HUES6 (cell line): ENCODE data around the gene YJU2.
"Not testable (repeated sequence)": the region's sequence is repeated elsewhere in the genome, so short reads cannot be mapped to it uniquely, and the experiment has no call there.

ENCODE experiments used
- H3K27ac ChIP-seq: 2 replicates; pipeline ENCODE4 v1.7.0; 2013; ENCODE audit warnings: low read depth, mild to moderate bottlenecking, low read length, inconsistent platforms
- H3K27me3 ChIP-seq: 2 replicates; pipeline ENCODE4 v1.6.1; 2013; ENCODE audit warnings: low read length; ENCODE audit not compliant: control insufficient read depth, insufficient read depth
- H3K36me3 ChIP-seq: 2 replicates; pipeline ENCODE4 v1.6.1; 2013; ENCODE audit warnings: low read length; ENCODE audit not compliant: control insufficient read depth, insufficient read depth
- H3K4me1 ChIP-seq: 2 replicates; pipeline ENCODE4 v1.6.1; 2013; ENCODE audit warnings: low read length; ENCODE audit not compliant: control insufficient read depth, insufficient read depth
- H3K4me3 ChIP-seq: 2 replicates; pipeline ENCODE4 v1.5.1; 2013; ENCODE audit warnings: low read depth, low read length
- H3K9ac ChIP-seq: one replicate; pipeline ENCODE4 v1.6.1; 2013; ENCODE audit warnings: mild to moderate bottlenecking, low read length
- H3K9me3 ChIP-seq: 2 replicates; pipeline ENCODE4 v1.6.1; 2013; ENCODE audit warnings: low read depth, low read length; ENCODE audit not compliant: control insufficient read depth, insufficient read depth

Gene YJU2

DNA sequence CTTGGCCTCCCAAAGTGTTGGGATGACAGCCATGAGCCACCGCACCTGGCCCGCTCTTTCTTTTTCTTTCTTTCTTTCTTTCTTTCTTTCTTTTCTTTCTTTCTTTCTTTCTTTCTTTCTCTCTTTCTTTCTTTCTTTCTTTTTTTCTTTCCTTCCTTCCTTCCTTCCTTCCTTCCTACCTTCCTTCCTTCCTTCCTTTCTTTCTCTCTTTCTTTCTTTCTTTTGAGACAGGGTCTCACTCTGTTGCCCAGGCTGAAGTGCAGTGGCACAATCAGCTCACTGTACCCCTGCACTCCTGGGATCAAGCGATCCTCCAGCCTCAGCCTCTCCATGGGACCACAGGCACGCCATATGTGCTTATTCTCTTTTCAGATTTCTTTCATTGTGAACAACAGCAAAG is 39.3 kb downstream of the YJU2 start:
- not testable (repeated sequence) for H3K27ac ChIP-seq, H3K9me3 ChIP-seq, H3K4me3 ChIP-seq, H3K4me1 ChIP-seq, H3K9ac ChIP-seq, H3K36me3 ChIP-seq
- peaks cover 30% of the 10 kb centered on the region for H3K27me3 ChIP-seq

- H3K27me3 ChIP-seq: peaks cover 11% of the 10 kb centered on the region; the same call in 1 of the 2 replicates
- H3K4me3 ChIP-seq: no peak overlapping the region
- no peaks in the 10 kb centered on the region for H3K9me3 ChIP-seq
- H3K4me1 ChIP-seq: 0 out of 2 replicates have a peak, but pooled peaks cover 3% of the 10 kb centered on the region
- H3K9ac ChIP-seq: no peak overlapping the region
- no peak overlapping the region for H3K27ac ChIP-seq
- no peaks in the 10 kb centered on the region for H3K36me3 ChIP-seq
Measured at GRCh38 chr19:4288091-4288777, 41.4 kb downstream of the YJU2 start.

GRCh38 chr19:4291184-4291732 is 44.4 kb downstream of the YJU2 start:
- Histone ChIP-seq H3K9ac (no peak overlapping the region), H3K9me3 (no peaks in the 10 kb centered on the region), H3K27me3 (no peaks in the 10 kb centered on the region), H3K4me3 (no peak overlapping the region), H3K4me1 (peaks cover 4% of the 10 kb centered on the region; the same call in 1 of the 2 replicates), H3K36me3 (no peaks in the 10 kb centered on the region), H3K27ac (no peak overlapping the region)

GRCh38 chr19:4292515-4292914 is 45.6 kb downstream of the YJU2 start:
- Histone ChIP-seq H3K9me3 (no peaks in the 10 kb centered on the region), H3K4me1 (peaks cover 5% of the 10 kb centered on the region; the same call in 1 of the 2 replicates), H3K36me3 (no peaks in the 10 kb centered on the region), H3K27me3 (no peaks in the 10 kb centered on the region), H3K4me3 (no peak overlapping the region), H3K9ac (no peak overlapping the region), H3K27ac (no peak overlapping the region)

GRCh38 chr19:4294389-4294788 is 47.5 kb downstream of the YJU2 start:
- Histone ChIP-seq H3K4me3 (no peak overlapping the region), H3K36me3 (no peaks in the 10 kb centered on the region), H3K27me3 (no peaks in the 10 kb centered on the region), H3K9me3 (no peaks in the 10 kb centered on the region), H3K9ac (no peak overlapping the region), H3K27ac (no peak overlapping the region), H3K4me1 (peaks cover 5% of the 10 kb centered on the region)

DNA sequence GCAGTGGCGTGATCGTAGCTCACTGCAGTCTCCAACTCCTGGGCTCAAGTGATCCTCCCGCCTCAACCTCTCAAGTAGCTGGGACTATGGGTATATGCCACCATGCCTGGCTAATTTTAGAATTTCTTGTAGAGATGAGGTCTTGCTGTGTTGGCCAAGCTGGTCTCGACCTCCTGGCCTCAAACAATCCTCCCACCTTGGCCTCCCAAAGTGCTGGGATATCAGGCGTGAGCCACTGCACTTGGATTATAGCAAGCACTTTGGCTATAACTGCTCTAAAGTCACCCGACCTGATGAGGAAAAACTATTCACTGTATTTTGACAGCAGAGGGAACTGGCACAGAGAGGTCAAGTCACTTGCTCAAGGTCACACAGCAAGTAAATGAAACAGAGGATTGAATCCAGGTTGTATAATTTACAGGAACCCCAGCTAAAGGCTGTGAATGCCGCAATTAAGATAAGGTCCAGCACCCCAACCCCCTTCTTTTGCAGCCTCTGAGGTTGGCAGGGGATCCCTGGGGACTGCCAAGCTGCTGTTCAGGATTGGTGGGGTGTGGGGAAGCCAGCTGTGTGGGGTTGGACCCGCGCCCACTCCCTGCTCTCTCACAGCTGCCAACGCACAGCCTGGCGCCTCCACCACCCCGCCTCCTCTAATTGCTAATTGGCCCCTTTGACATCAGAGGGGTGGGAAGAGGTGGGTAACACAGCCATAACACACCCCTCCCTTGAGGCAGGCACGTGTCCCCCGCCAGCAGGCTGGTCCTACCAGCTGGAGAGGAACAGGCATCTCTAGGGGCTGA is 49.3 kb downstream of the YJU2 start:
- H3K27me3 ChIP-seq: no peaks in the 10 kb centered on the region
- H3K4me1 ChIP-seq: peaks cover 5% of the 10 kb centered on the region
- no peak overlapping the region for H3K27ac ChIP-seq
- no peak overlapping the region for H3K4me3 ChIP-seq
- H3K36me3 ChIP-seq: no peaks in the 10 kb centered on the region
- H3K9me3 ChIP-seq: no peaks in the 10 kb centered on the region
- no peak overlapping the region for H3K9ac ChIP-seq

- peaks cover 13% of the 10 kb centered on the region for H3K4me1 ChIP-seq
- no peaks in the 10 kb centered on the region for H3K27me3 ChIP-seq
- no peak overlapping the region for H3K27ac ChIP-seq
- H3K9me3 ChIP-seq: no peaks in the 10 kb centered on the region
- no peak overlapping the region for H3K4me3 ChIP-seq
- peak overlapping the region; percentile 31 for H3K9ac ChIP-seq
- H3K36me3 ChIP-seq: no peaks in the 10 kb centered on the region
Measured at GRCh38 chr19:4297901-4298809, 51.3 kb downstream of the YJU2 start.

GRCh38 chr19:4298810-4299550 is 52.1 kb downstream of the YJU2 start:
- peaks cover 14% of the 10 kb centered on the region for H3K4me1 ChIP-seq
- no peak overlapping the region for H3K4me3 ChIP-seq
- no peaks in the 10 kb centered on the region for H3K27me3 ChIP-seq
- no peaks in the 10 kb centered on the region for H3K36me3 ChIP-seq
- H3K27ac ChIP-seq: no peak overlapping the region
- no peak overlapping the region for H3K9ac ChIP-seq
- H3K9me3 ChIP-seq: no peaks in the 10 kb centered on the region

DNA sequence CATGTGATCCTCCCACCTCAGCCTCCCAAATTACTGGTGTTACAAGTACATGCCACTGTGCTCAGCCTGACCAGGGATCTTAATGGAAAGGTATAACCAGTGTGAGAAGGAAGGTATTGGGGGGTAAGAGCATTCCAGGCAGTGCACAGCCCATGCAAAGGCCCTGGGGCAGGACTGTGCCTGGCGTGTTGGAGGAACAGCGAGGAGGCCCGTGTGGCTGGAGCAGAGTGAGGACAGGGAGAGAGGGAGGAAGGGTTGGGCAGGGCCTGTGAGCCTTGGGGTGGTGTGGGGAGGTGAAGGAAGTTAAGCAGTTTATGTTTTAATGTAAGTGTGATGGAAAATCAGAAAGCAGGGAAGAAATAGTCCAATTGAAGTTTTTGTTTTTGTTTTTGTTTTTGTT is 53.7 kb downstream of the YJU2 start:
- no peak overlapping the region for H3K4me3 ChIP-seq
- H3K9ac ChIP-seq: no peak overlapping the region
- peaks cover 17% of the 10 kb centered on the region for H3K4me1 ChIP-seq

DNA sequence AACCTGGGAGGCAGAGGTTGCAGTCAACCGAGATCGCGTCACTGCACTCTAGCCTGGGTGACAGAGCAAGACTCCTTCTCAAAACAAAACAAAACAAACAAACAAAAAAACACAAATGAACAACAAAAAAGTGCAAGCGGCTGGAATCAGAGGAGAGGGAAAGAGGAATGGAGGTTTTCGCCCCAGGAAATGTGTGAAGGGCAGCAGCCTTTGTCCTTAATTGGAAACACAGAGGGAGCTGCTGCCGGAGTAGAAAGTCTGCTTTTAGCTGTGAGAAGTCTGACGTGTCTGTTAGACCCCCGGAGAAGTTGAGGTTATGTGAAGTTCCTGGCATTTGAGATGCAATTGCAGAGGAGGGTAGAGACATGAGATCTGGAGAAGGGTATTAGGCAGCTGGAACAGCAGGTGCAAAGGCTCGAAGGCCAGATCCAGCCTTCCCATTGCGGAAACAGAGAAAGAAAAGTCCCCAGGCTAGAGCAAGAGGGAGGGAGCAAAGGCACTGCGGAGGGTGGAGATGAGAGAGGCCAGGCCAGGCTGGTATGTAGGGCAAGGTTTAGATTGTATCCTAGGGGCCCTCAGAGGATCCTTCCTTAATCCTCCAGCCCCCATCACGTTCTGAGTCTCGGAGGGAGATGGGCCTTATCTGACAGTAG is 54.8 kb downstream of the YJU2 start:
- Histone ChIP-seq H3K27me3 (no peaks in the 10 kb centered on the region), H3K9me3 (no peaks in the 10 kb centered on the region), H3K4me3 (no peak overlapping the region), H3K9ac (no peak overlapping the region), H3K36me3 (peaks cover 2% of the 10 kb centered on the region; the same call in 1 of the 2 replicates), H3K4me1 (peaks cover 15% of the 10 kb centered on the region; the same call in 1 of the 2 replicates), H3K27ac (no peak overlapping the region)

More for the DNA sequence above, 53.7 kb downstream of the YJU2 start:
- Histone ChIP-seq H3K9me3 (no peaks in the 10 kb centered on the region), H3K36me3 (no peaks in the 10 kb centered on the region), H3K27me3 (no peaks in the 10 kb centered on the region), H3K27ac (no peak overlapping the region)
